H7 (cell line): ENCODE measurements around the gene TRIM22. TPM values are rescaled to one million over a fixed set of nuclear protein-coding genes. Genes with fewer than 3 reads are reported as not detected.

Source experiments
- DNase-seq: peaks from one replicate; pipeline ENCODE4 v3.0.0; 2012
- H3K27me3 ChIP-seq: 2 replicates; pipeline ENCODE4 v1.6.0; 2011; ENCODE audit warnings: mild to moderate bottlenecking, low read length; ENCODE audit not compliant: control insufficient read depth, insufficient read depth
- H3K36me3 ChIP-seq: replicated peaks from 2 replicates; pipeline ENCODE4 v1.5.1; 2011; ENCODE audit warnings: low read length; ENCODE audit not compliant: control insufficient read depth, insufficient read depth
- H3K4me3 ChIP-seq: 2 replicates; pipeline ENCODE4 v1.5.1; 2011; ENCODE audit warnings: low read depth, mild to moderate bottlenecking, control low read depth, low read length, moderate library complexity; ENCODE audit not compliant: insufficient read depth
- total RNA-seq: library from RNA; depleted of rRNA; stranded (reverse); fragments of >200 nt; shearing (Covaris generic); gene quantifications from 2 replicates; pipeline ENCODE4 v1.2.3, GENCODE V29; 2014; rRNA removed

TRIM22 gene
- total RNA-seq, 1 experiment from 2014 or later, result 2.6 TPM

GRCh38 chr11:5746614-5747013 lies 57.0 kb downstream of the TRIM22 start:
- H3K27me3 ChIP-seq, result no peaks in the 10 kb centered on the region
- no peak for DNase-seq
- H3K36me3 ChIP-seq, result no peaks in the 10 kb centered on the region
- no peak overlapping the region for H3K4me3 ChIP-seq

- Histone ChIP-seq H3K4me3 (no peak overlapping the region), H3K36me3 (no peaks in the 10 kb centered on the region), H3K27me3 (no peaks in the 10 kb centered on the region)
- no peak for DNase-seq
Measured at GRCh38 chr11:5749836-5750235, 60.2 kb downstream of the TRIM22 start.

- H3K36me3 ChIP-seq, result no peaks in the 10 kb centered on the region
- no peak for DNase-seq
- H3K27me3 ChIP-seq, result no peaks in the 10 kb centered on the region
- H3K4me3 ChIP-seq, result no peak within 1 kb of the TSS
Measured at GRCh38 chr11:5753943-5754342, 64.4 kb downstream of the TRIM22 start, which contains the start of gene OR52N4. Gene OR52N4, plus strand, starts transcription at chr11:5754243. Its CDS starts 498 bp downstream, at chr11:5754741.

Other genes with a start within 250 kb of the TRIM22 start
- not detected in 2 replicates for gene OR51I1, start 248.3 kb upstream of the TRIM22 start, total RNA-seq
- not detected in 2 replicates for gene OR51I2, start 240.5 kb upstream of the TRIM22 start, total RNA-seq
- not detected in 2 replicates for gene OR52D1, start 201.1 kb upstream of the TRIM22 start, total RNA-seq
- gene UBQLN3, start 179.8 kb upstream of the TRIM22 start, total RNA-seq, result not detected in 2 replicates
- not detected in 2 replicates for gene UBQLNL, start 173.1 kb upstream of the TRIM22 start, total RNA-seq
- 0.30 TPM in 1 of 2 replicates, not detected in the other for gene OR52H1, start 141.2 kb upstream of the TRIM22 start, total RNA-seq
- gene OR52B6, start 108.9 kb upstream of the TRIM22 start, total RNA-seq, result not detected in 2 replicates
- gene TRIM6, start 93.2 kb upstream of the TRIM22 start, total RNA-seq, result 27.4 and 40.6 TPM in 2 replicates
- 1.4 and 1.6 TPM in 2 replicates for gene TRIM34, start 64.8 kb upstream of the TRIM22 start, total RNA-seq
- 12.3 and 20.8 TPM in 2 replicates for gene TRIM5, start 4.7 kb upstream of the TRIM22 start, total RNA-seq
- not detected in 2 replicates for gene OR56B1, start 46.7 kb downstream of the TRIM22 start, total RNA-seq
- not detected in 2 replicates for gene OR52N4, start 64.5 kb downstream of the TRIM22 start, total RNA-seq
- gene OR52N5, start 93.6 kb downstream of the TRIM22 start, total RNA-seq, result 0.07 TPM in 1 of 2 replicates, not detected in the other
- not detected in 2 replicates for gene OR52N1, start 101.5 kb downstream of the TRIM22 start, total RNA-seq
- not detected in 2 replicates for gene OR52N2, start 119.1 kb downstream of the TRIM22 start, total RNA-seq
- gene OR52E6, start 152.1 kb downstream of the TRIM22 start, total RNA-seq, result not detected in 2 replicates
- not detected in 2 replicates for gene OR52E8, start 167.9 kb downstream of the TRIM22 start, total RNA-seq
- not detected in 2 replicates for gene OR52E4, start 190.8 kb downstream of the TRIM22 start, total RNA-seq
- gene OR52E5, start 203.4 kb downstream of the TRIM22 start, total RNA-seq, result not detected in 2 replicates